HG03571 (cell line): ENCODE measurements around the gene DGKD.

Experiments used
- ATAC-seq: cut with Tn5 transposase; IDR thresholded peaks from one replicate; pipeline ENCODE4 v1.9.1; 2021; ENCODE audit not compliant: unreplicated experiment

Gene DGKD

GRCh38 chr2:233409286-233409991 is 55.1 kb downstream of the DGKD start:
- ATAC-seq, result no peak

GRCh38 chr2:233410196-233410760 is 56.0 kb downstream of the DGKD start:
- no peak for ATAC-seq

DNA sequence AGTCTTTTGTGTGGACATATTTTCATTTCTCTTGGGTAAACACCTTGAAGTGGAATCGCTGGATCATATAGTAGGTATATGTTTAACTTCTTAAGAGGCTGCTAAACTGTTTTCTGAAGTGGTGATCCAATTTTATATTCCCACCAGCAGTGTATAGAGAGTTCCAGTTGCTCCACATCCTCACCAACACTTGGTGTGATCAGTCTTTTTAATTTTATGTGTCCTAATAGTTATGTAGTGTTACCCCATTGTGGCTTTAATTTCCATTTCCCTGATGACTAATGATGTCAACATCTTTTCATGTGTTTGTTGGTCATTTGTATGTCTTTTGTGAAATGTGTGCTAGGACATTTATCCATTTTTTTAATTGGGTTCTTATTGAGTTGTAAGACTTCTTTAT is 56.9 kb downstream of the DGKD start:
- ATAC-seq, result no peak

DNA sequence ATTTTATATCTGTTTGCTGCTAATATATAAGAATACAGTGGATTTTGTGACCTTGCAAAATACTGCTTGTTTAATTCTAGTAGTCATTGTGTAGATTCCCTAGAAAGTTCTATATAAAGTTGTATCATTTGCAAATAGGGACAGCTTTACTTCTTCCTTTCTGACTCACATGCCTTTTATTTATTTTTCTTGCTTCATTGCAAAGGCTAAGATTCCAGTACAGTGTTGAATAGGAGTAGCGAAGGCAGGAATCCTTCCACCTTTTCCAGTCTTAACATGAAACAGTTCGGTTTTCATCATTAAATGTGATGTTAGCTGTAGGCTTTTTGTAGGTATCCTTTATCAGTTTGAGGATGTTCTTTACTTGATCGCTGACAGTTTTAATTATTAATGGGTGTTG is 58.1 kb downstream of the DGKD start:
- no peak for ATAC-seq

- no peak for ATAC-seq
Observed at GRCh38 chr2:233413046-233413445, 58.8 kb downstream of the DGKD start.

GRCh38 chr2:233413559-233414272 is 59.4 kb downstream of the DGKD start:
- ATAC-seq, result no peak

DNA sequence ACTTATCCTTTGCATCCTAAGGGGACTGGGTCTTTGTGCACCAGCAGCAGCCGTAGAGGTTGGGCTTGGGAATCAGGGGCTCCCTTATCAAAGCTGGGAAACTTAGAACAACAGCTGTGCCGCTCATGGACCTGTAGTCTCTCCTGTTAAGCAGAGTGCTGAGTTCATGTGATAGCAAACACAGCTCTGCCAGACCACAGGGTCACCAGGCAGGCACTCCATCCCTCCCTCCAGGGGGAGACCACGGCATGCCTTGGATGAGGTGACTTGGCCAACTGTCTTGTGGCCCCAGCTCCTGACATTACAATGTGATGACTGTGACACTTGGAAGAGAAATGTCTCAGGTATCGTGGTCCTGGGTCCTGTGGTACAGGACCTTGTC is 60.0 kb downstream of the DGKD start:
- no peak for ATAC-seq

DNA sequence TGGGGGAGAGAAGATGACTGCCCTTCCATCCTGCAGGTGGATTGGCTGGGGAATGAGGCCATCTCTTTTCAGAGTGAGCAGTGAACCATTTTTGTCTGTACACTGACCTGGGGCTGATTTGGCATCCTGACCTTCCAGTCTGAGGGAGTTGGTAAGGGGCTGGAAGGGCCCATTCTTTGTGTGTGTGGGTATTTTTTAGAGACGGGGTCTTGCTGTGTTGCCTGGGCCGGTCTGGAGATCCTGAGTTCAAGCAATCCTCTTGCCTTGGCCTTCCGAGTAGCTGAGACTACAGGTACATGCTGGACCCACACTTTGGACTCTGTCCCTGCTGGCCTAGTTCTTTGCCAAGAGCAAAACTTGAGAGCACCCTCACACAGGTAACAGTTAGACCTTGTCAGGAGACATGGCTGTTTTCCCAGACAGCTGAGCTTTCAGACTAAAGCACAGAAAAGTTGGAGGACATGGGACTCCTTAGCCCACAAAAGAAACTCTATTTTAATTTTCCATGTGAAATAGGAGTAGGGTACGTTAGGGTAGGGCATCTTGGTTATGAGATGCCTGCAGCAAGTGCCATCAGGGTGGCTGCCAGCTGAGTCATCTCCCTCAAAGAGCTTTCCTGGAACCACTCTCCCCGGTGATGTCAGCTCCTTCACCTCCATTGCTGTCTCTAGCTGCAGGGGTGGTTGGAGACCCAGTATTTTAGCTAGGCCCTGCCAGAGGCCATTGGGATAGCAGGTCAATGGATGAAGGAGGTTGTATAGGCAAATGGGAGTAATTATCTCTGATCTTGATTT is 60.7 kb downstream of the DGKD start:
- ATAC-seq, result no peak

DNA sequence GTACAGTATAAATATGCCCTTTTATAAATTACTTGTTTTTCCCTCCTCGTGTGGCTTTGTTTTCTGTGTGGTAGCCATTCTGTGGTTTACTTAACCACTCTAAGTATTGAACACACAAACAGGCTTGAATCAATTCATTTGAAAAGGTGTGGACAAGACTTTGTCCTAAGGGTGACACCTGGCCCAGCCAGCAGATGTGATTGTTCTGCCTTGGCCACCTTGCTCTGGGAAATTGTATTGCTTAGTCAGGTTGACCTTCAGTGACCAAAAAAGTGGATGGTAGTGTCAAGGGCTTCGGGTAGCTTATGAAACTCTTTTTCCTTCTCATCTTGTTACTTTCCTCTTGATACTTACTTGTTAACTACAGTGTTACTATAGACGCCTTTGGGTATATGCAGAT is 61.9 kb downstream of the DGKD start:
- no peak for ATAC-seq

DNA sequence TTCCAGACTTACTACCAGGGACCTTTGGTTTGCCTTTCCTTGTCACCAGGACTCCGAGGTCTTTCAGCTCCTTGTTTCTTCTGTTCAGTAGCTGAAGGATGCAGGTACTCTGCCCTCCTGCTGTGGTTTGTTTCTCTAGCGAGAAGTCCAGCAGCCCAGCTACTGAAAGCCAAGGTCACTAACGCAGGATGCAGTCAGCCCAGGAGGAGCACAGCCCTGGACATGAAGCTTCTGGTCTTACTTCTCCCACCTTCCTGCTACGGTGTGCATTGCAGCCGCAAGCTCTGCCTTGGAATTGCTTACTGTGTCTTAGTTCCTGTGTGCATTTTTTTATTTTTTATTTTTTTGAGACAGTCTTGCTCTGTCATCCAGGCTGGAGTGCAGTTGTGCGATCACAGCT is 62.4 kb downstream of the DGKD start:
- no peak for ATAC-seq

GRCh38 chr2:233417282-233417681 is 63.0 kb downstream of the DGKD start:
- ATAC-seq, result no peak

- ATAC-seq, result no peak
Observed at GRCh38 chr2:233418052-233418760, 63.9 kb downstream of the DGKD start.

GRCh38 chr2:233418761-233419546 is 64.7 kb downstream of the DGKD start:
- ATAC-seq, result peak; percentile 40

DNA sequence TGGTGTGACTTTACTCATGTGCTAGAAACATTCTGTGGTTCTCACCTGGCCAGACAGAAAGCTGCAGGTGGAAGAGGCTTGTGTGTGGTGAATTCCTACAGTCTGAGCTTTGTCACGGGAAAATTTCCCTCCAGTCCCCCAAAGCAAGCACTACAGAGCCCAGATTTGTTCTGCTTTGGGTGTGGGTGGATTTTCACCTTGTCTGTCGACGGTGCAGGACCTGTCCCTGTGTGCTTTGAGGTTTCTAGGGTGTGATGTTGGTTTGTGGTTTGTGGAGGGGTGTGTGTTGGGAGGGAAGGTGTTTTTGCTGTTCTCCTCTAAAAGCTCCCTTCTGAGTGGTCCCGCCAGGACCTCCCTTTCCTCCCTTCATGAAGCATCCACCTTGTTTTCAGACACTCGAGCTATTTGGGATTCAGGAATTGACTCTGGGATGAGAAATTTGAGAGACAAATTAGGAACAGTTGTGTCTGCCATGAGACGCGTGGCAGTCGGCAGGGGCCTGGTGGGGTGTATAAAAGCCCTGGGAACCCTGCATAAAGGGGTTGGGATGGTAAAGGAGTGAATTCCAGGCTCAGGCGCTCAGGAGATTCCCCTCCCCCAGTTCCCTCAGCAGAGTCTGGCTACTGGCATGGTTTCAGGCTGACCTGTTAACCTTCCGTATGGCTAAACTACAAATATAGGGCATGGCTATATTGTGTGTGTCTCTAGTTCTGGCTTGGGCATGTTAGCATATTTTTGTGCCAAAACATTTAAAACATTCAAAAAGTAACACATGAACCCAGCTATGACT is 65.5 kb downstream of the DGKD start:
- ATAC-seq, result no peak

- no peak for ATAC-seq
Observed at GRCh38 chr2:233421091-233421816, 67.0 kb downstream of the DGKD start.

DNA sequence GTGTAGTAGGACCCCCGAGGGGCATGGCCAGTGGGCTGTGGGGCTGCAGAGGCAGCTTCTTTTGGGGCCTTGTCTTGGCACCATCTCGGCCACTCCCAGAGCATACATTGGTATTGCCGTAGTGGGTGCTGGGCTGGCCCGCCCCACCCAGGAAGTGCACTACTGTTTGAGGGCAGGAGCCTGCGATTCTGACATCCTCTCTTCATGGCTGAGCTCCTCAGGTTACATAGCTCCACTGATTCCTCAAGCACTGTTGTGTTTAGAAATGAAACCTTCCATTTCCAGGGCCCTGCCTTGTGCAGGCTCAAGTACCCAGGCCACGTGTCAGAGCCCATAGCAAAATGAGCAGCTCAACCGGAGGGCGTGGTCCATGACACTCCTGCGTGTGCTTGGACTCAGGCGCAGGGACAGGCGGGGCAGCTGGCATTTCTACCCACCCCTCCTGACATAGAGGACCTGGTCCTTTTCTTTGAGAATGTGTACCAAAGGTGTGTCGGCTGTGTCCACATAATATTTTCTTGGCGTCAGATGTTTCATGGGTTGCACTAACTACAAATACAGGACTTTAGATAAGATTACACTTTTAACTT is 67.9 kb downstream of the DGKD start:
- ATAC-seq, result peak; percentile 64

DNA sequence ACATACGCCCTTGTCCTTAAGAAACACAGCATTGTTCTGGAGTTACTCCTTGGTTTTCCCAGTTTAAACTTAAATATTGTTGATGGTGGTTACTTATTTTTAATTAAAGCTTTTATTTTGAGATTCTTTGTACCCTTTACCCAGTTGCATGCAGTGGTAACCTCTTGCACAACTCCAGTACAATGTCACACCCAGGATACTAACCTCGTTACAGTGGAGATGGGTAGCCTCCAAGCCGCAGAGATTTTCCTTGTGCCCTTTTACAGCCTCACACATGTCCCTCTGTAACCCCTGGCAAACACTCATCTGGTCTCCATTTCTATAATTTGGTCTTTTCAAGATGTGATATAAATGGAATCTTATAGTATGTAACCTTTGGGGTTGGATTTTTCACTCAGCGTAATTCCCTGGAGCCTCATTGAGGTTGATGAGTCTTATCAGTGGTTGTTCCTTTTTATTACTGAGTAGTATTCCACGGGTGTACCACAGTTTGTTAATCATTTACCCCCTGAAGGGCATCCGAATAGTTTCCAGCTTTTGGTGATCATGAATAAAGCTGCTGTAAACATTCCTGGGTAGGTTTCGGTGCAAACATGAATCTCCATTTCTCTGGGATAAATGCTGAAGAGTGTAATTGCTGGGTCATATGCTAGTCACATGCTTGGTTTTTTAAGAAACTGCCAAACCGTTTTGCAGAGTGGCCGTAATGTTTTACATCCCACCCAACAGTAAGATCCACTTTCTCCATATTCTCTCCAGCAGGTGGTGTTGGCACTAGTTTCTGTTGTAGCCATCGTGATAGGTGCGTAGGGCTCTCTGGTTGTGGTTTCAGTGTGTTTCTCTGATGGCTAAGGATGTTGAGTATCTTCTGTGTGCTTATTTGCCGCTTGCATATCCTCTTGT is 68.6 kb downstream of the DGKD start:
- no peak for ATAC-seq

- ATAC-seq, result no peak
Observed at GRCh38 chr2:233423552-233423860, 69.2 kb downstream of the DGKD start.
